Stromal cell of bone marrow (primary cell): ENCODE measurements around the gene SLC27A3.

ENCODE experiments used
- DNase-seq: peaks from one replicate; pipeline ENCODE4 v3.0.0-alpha.2; 2012; ENCODE audit warnings: low read depth

The SLC27A3 gene

GRCh38 chr1:153774780-153775457 is at the start of gene SLC27A3:
TSS of gene SLC27A3 (plus strand) at chr1:153775407. CDS start at chr1:153775498, 91 bp downstream.
- DNase-seq, result peak; percentile 35

GRCh38 chr1:153727463-153728304 is 47.5 kb upstream of the SLC27A3 start, which contains the start of gene INTS3:
TSS of gene INTS3 (plus strand) at chr1:153728050. CDS start at chr1:153728635, 585 bp downstream.
- DNase-seq, result peak; percentile 100

GRCh38 chr1:153728305-153729066 is 46.7 kb upstream of the SLC27A3 start:
- no peak for DNase-seq

- DNase-seq, result no peak
These were observed 44.7 kb upstream of the SLC27A3 start for GRCh38 chr1:153730468-153730988.

- DNase-seq, result no peak
These were observed 41.2 kb upstream of the SLC27A3 start for GRCh38 chr1:153733970-153734369.

GRCh38 chr1:153734396-153735089 is 40.7 kb upstream of the SLC27A3 start:
- DNase-seq, result no peak

- DNase-seq, result no peak
These were observed 40.2 kb upstream of the SLC27A3 start for GRCh38 chr1:153735090-153735420.

- DNase-seq, result no peak
These were observed 33.2 kb upstream of the SLC27A3 start for GRCh38 chr1:153741986-153742385.

GRCh38 chr1:153742411-153743142 is 32.6 kb upstream of the SLC27A3 start:
- no peak for DNase-seq

- DNase-seq, result no peak
These were observed 29.8 kb upstream of the SLC27A3 start for GRCh38 chr1:153745417-153745816.

- DNase-seq, result no peak
These were observed 29.0 kb upstream of the SLC27A3 start for GRCh38 chr1:153746174-153746573.

GRCh38 chr1:153748903-153749302 is 26.3 kb upstream of the SLC27A3 start:
- DNase-seq, result no peak

GRCh38 chr1:153749408-153750005 is 25.7 kb upstream of the SLC27A3 start:
- DNase-seq, result peak; percentile 69

- DNase-seq, result no peak
These were observed 24.9 kb upstream of the SLC27A3 start for GRCh38 chr1:153750026-153750995.

GRCh38 chr1:153752072-153752471 is 23.1 kb upstream of the SLC27A3 start:
- DNase-seq, result no peak

- DNase-seq, result peak; percentile 71
These were observed 22.5 kb upstream of the SLC27A3 start for GRCh38 chr1:153752571-153753195.

- no peak for DNase-seq
These were observed 20.9 kb upstream of the SLC27A3 start for GRCh38 chr1:153754266-153754665.

GRCh38 chr1:153760440-153760839 is 14.8 kb upstream of the SLC27A3 start:
- peak; percentile 56 for DNase-seq
